ENCODE results near the gene PSMF1. TPM values are rescaled to one million over a fixed set of nuclear protein-coding genes. Genes with fewer than 3 reads are reported as not detected.

PSMF1 gene
- total and polyA plus RNA-seq, 2 of the 13 experiments (the other 11 are each of a cell fraction or from before 2014, with no cell fraction given) = 82.5 to 86.0 TPM

- Histone ChIP-seq H2AFZ (ENCODE audit: low read length) (no peak overlapping the region), H3K27ac (ENCODE audit: extremely low read length, insufficient read depth, low read length) (no peak overlapping the region), H3K79me2 (ENCODE audit: insufficient read depth, low read length) (no peaks in the 10 kb centered on the region), H3K27me3 (ENCODE audit: control insufficient read depth in 1 of 2, insufficient read depth in 2 of 2, low read length in 2 of 2) (peaks cover 1 to 26% of the 10 kb centered on the region in 2 experiments; a peak in 3 of 5 replicates), H3K9ac (ENCODE audit: insufficient read depth, low read depth, low read length) (no peak overlapping the region), H3K9me3 (ENCODE audit: low read length) (no peaks in the 10 kb centered on the region), H3K4me2 (ENCODE audit: low read depth, low read length) (no peak overlapping the region), H3K36me3 (replicated peaks in 1 of 2; ENCODE audit: control insufficient read depth in 1 of 2, insufficient read depth in 2 of 2, low read length in 2 of 2) (no peaks in the 10 kb centered on the region), H3K4me3 (replicated peaks in 1 of 3; ENCODE audit: insufficient read depth in 1 of 3, low read depth in 2 of 3, low read length in 3 of 3) (no peak overlapping the region), H3K4me1 (ENCODE audit: insufficient read depth, low read length) (no peaks in the 10 kb centered on the region), H4K20me1 (ENCODE audit: insufficient read depth, low read length) (no peaks in the 10 kb centered on the region)
- DNase-seq (ENCODE audit: low spot score) = no peak
- ATAC-seq = no peak
- TF ChIP-seq AHDC1 (CRISPR knock-in tag; IDR thresholded peaks at IDR 0.05; ENCODE audit: borderline replicate concordance) (no peak), ZIK1 (CRISPR knock-in tag; IDR thresholded peaks at IDR 0.05; ENCODE audit: borderline replicate concordance, low read depth) (no peak), XRCC5 (optimal IDR thresholded peaks at IDR 0.05; ENCODE audit: low read length) (no peak), GABPA (IDR thresholded peaks at IDR 0.05; ENCODE audit: low read depth, low read length) (no peak), GABPA (CRISPR knock-in tag; IDR thresholded peaks at IDR 0.05; ENCODE audit: low read depth) (no peak), ZNF879 (CRISPR knock-in tag; IDR thresholded peaks at IDR 0.05) (no peak), RAD51 (IDR thresholded peaks at IDR 0.05; ENCODE audit: borderline replicate concordance) (no peak)
- CTCF ChIA-PET (ENCODE audit: low intra/inter-chr PET ratio, low total read pairs) = no interaction called here
- FAIRE-seq = no peak
- POLR2A ChIA-PET = no interaction called here
- intact Hi-C loops (cut with micrococcal nuclease; ENCODE audit: unreplicated experiment) (no loop called here), in situ Hi-C loops (cut with HindIII; ENCODE audit: extremely low pct_ligation_motif_present, low pct_unique_long_range_greater_than_20kb) (no loop called here)
- 9% methylated on average over 5 of the region's 5 CpGs for whole genome bisulfite sequencing (ENCODE audit: low lambda C conversion rate)
- BruUV-seq (replicated peaks) = no TSS peak
Observed at GRCh38 chr20:1203630-1204029, 85.2 kb downstream of the PSMF1 start.
